Breast epithelium (tissue), 4 donors: ENCODE measurements around the gene HADH. TPM values are rescaled to one million over a fixed set of nuclear protein-coding genes. Genes with fewer than 3 reads are reported as not detected.

Experiments used
- DNase-seq, 2 donors: peaks; one replicate each; pipeline ENCODE4 v3.0.0-alpha.2; 2019; ENCODE audit warnings: low spot score in 2 of 2
- H3K27ac ChIP-seq, 2 donors: fragments of 200-600 bp; sonication (generic) in 1 of 2; one replicate each; pipeline ENCODE4 v1.5.1; 2016 to 2019; ENCODE audit warnings: mild to moderate bottlenecking in 1 of 2
- H3K27me3 ChIP-seq, 2 donors: fragments of 200-600 bp; sonication (generic) in 1 of 2; one replicate each; pipeline versions ENCODE4 v1.5.1 to v1.6.0; 2017 to 2019; ENCODE audit warnings: control low read depth in 1 of 2, mild to moderate bottlenecking in 1 of 2
- H3K36me3 ChIP-seq: fragments of 200-600 bp; one replicate; pipeline ENCODE4 v1.5.1; 2019
- H3K4me1 ChIP-seq, 2 donors: fragments of 200-600 bp; sonication (generic); one replicate each; pipeline ENCODE4 v1.5.1; 2016 to 2019; ENCODE audit warnings: control low read depth in 1 of 2
- H3K4me3 ChIP-seq, 3 donors: fragments of 200-600 bp; sonication (generic); 1 replicate in 2 of 3; 2 replicates in 1 of 3; pipeline ENCODE4 v1.5.1; 2016 to 2019; ENCODE audit warnings: mild to moderate bottlenecking in 3 of 3, moderate library complexity in 2 of 3
- H3K9me3 ChIP-seq, 2 donors: fragments of 200-600 bp; sonication (generic) in 1 of 2; one replicate each; pipeline ENCODE4 v1.5.1; 2016 to 2019; ENCODE audit warnings: control low read depth in 1 of 2
- POLR2A ChIP-seq: fragments of 450-650 bp; IDR thresholded peaks from one replicate; pipeline ENCODE4 v1.6.1; 2016; ENCODE audit warnings: antibody characterized with exemption, mild to moderate bottlenecking, moderate library complexity
- POLR2AphosphoS5 ChIP-seq, 3 donors: sonication (generic); formaldehyde crosslinking; IDR thresholded peaks; one replicate each; pipeline ENCODE4 v1.6.1; 2017; ENCODE audit warnings: antibody characterized with exemption in 3 of 3
- intact Hi-C: fragments of 100-400 bp; cut with DNase I; formaldehyde crosslinking; loops from one replicate; pipeline ENCODE4 v1.15.1; 2023; ENCODE audit warnings: low total_unique reads
- total RNA-seq, 3 donors: library from RNA; depleted of rRNA; stranded (reverse); fragments of >200 nt; gene quantifications; one replicate each; pipeline ENCODE4 v1.1.0, GENCODE V29; 2016
- TF ChIP-seq, protein P1 (sequence below), 3 donors: fragments of 450-650 bp; IDR thresholded peaks; one replicate each; pipeline ENCODE4 v1.5.1; 2016 to 2017; ENCODE audit warnings: antibody characterized with exemption in 3 of 3, mild to moderate bottlenecking in 3 of 3, moderate library complexity in 3 of 3

The HADH gene
- total RNA-seq, 3 donors from 2014 or later, result 48.8 to 152 (median 77.7) TPM

DNA sequence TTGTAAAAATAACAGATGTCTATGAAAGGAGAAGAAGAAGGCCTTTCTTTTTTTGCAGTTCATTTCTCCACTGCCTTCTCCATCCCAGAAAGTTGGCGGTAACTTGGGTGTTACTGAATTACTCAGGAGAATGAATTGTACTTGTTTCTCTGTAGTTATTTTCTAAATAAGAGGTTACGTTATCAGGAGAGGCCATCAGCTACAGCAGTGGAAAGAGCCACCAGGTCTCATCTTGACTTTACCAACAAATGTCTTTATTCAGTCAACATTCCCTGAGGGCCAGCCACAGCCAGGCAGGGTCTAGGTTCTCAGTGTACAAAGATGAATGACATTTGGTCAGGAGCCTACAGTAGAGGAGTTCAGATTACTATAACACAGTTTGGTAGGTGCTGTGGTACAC, 8.1 kb downstream of the HADH start:
- peaks cover 0 to 4% of the 10 kb centered on the region in 2 donors for H3K4me1 ChIP-seq
- TF ChIP-seq POLR2A, result no peak
- TF ChIP-seq, protein P1, sequence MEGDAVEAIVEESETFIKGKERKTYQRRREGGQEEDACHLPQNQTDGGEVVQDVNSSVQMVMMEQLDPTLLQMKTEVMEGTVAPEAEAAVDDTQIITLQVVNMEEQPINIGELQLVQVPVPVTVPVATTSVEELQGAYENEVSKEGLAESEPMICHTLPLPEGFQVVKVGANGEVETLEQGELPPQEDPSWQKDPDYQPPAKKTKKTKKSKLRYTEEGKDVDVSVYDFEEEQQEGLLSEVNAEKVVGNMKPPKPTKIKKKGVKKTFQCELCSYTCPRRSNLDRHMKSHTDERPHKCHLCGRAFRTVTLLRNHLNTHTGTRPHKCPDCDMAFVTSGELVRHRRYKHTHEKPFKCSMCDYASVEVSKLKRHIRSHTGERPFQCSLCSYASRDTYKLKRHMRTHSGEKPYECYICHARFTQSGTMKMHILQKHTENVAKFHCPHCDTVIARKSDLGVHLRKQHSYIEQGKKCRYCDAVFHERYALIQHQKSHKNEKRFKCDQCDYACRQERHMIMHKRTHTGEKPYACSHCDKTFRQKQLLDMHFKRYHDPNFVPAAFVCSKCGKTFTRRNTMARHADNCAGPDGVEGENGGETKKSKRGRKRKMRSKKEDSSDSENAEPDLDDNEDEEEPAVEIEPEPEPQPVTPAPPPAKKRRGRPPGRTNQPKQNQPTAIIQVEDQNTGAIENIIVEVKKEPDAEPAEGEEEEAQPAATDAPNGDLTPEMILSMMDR (IDR thresholded peaks at IDR 0.05), result no peak
- no peak for TF ChIP-seq POLR2AphosphoS5 (IDR thresholded peaks at IDR 0.05)
- no peak for DNase-seq
- no peaks in the 10 kb centered on the region for H3K27me3 ChIP-seq
- H3K9me3 ChIP-seq, result no peaks in the 10 kb centered on the region
- H3K27ac ChIP-seq, result peak overlapping the region in 1 of 2 donors; percentile 79
- H3K4me3 ChIP-seq, result no peak overlapping the region
- intact Hi-C loops, result no loop called here
- H3K36me3 ChIP-seq, result no peaks in the 10 kb centered on the region

DNA sequence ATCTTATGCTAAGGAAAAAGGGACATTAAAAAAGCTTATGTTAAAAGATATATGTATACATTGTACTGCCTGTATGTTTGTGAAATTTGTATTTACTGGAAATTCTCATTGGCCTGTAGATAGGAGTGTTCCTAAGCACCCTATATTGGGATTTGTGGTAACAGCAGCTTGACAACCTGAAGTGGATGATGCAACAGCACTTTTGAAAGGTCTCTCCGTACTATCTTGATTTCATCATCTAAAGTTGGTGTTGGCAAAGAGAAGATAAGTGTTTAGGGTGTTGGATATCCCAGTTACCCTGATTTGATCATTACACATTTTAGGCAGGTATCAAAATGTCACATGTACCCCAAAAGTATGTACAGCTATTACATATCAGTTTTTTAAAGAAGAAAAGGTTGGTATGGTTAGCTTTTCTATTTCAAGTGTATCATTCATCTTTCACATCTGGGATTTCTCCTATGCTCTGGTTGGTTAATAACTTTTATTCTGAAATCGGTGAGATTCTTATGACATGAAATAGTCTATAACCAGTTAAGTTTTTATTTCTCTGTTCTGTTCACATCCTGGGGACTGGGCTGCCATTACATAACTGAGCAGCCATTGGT, 10.3 kb downstream of the HADH start:
- intact Hi-C loops, result no loop called here
- Histone ChIP-seq H3K27ac (no peak overlapping the region), H3K27me3 (no peaks in the 10 kb centered on the region), H3K36me3 (no peaks in the 10 kb centered on the region), H3K4me3 (no peak overlapping the region), H3K4me1 (peaks cover 0 to 6% of the 10 kb centered on the region in 2 donors), H3K9me3 (no peaks in the 10 kb centered on the region)
- DNase-seq, result no peak
- TF ChIP-seq, protein P1 (IDR thresholded peaks at IDR 0.05), result no peak
- TF ChIP-seq POLR2AphosphoS5 (IDR thresholded peaks at IDR 0.05) (no peak), POLR2A (no peak)

DNA sequence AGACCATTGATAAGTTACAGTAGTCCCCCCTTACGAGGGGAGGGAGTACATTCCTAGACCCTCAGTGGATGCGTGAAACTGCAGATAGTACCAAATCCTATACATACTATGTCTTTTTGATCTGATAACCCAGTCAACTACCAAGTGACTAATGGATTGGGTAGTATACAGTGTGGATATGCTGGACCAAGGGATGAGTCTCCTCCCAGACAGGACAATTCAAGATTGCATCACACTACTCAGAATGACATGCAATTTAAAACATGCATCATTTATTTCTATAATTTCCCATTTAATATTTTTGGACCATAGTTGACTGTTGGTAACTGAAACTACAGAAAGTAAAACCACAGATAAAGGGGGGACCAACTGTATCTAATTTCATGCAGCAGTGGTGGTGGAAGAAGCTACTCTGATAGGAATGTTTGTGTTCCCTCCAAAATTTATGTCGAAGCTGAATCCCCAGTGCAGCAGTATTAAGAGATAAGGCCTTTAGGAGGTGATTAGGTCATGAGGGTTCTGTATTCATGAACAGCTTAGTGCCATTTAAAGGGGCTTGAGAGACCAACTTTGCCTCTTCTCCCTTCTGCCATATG, 11.9 kb downstream of the HADH start:
- intact Hi-C loops, result no loop called here
- Histone ChIP-seq H3K9me3 (no peaks in the 10 kb centered on the region), H3K4me3 (no peak overlapping the region), H3K4me1 (peaks cover 0 to 6% of the 10 kb centered on the region in 2 donors), H3K36me3 (no peaks in the 10 kb centered on the region), H3K27me3 (no peaks in the 10 kb centered on the region), H3K27ac (no peak overlapping the region)
- TF ChIP-seq POLR2AphosphoS5 (IDR thresholded peaks at IDR 0.05) (no peak), POLR2A (no peak)
- TF ChIP-seq, protein P1 (IDR thresholded peaks at IDR 0.05), result no peak
- no peak for DNase-seq

DNA sequence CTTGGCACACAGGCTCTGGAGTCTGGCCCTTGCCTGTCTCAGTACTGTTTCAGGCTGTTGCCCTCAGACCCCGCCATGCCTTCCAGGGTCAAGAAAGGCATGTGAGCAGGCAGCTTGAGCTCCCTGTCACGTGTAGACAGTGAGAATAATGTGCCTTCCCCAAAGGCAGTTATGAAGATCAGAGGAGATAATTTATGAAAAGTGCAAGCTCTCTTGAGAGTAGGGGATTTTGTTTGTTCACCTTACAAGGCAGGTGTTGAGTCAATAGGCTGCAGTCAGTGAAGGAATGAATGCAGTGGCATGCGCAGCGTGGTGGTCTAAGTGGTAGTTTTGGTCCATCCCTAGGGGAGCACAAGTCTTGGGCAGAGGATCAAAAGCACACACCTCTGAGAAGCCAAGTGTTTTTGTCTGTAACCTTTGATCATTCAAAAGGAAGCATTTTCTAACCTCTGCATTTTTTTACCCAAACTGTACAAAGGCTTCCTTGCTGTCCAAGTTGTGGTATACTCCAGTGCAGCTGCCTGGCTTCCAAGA, 14.4 kb downstream of the HADH start:
- H3K27me3 ChIP-seq, result no peaks in the 10 kb centered on the region
- TF ChIP-seq POLR2A (no peak), POLR2AphosphoS5 (IDR thresholded peaks at IDR 0.05) (no peak)
- TF ChIP-seq, protein P1 (IDR thresholded peaks at IDR 0.05), result no peak
- no peak overlapping the region for H3K27ac ChIP-seq
- no peak overlapping the region for H3K4me3 ChIP-seq
- DNase-seq, result no peak
- no peaks in the 10 kb centered on the region for H3K36me3 ChIP-seq
- H3K4me1 ChIP-seq, result peaks cover 0 to 6% of the 10 kb centered on the region in 2 donors
- intact Hi-C loops, result no loop called here
- no peaks in the 10 kb centered on the region for H3K9me3 ChIP-seq

DNA sequence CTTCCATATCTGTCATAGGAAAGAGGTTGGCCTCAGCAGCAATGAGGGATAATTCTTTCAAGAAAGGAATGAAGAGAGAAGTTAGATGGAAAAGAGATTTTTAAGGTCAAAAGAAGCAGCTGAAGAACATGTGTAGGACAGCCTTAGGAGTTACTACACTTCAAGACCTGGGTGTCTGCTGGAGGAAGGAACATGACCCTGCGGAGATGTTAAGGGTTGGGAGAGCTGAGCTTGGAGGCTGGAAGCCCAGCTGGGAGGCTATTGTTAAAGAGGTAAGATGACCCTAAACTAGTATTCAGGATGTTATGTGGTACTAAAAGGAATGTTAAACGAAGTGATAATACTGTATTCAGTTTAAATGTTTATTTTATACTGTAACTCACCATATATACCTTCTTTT, 15.0 kb downstream of the HADH start:
- Histone ChIP-seq H3K4me3 (no peak overlapping the region), H3K4me1 (peaks cover 0 to 6% of the 10 kb centered on the region in 2 donors), H3K9me3 (no peaks in the 10 kb centered on the region), H3K27ac (no peak overlapping the region), H3K27me3 (no peaks in the 10 kb centered on the region), H3K36me3 (no peaks in the 10 kb centered on the region)
- TF ChIP-seq POLR2A (no peak), POLR2AphosphoS5 (IDR thresholded peaks at IDR 0.05) (no peak)
- TF ChIP-seq, protein P1 (IDR thresholded peaks at IDR 0.05), result no peak
- no peak for DNase-seq
- intact Hi-C loops, result no loop called here
